ENCODE results near the gene SNX9.
"Not testable (repeated sequence)": the region's sequence is repeated elsewhere in the genome, so short reads cannot be mapped to it uniquely, and the experiment has no call there.

Gene SNX9

GRCh38 chr6:157839606-157840005, 16.6 kb downstream of the SNX9 start:
- no peak for DNase-seq (ENCODE audit: extremely low read depth, insufficient read length)
- Histone ChIP-seq H3K27me3 (replicated peaks; ENCODE audit: control insufficient read depth, insufficient read depth, low read length) (no peaks in the 10 kb centered on the region), H3K4me3 (replicated peaks; ENCODE audit: low read depth, low read length) (no peak overlapping the region), H3K36me3 (ENCODE audit: control insufficient read depth, insufficient read depth, low read length) (no peaks in the 10 kb centered on the region)
- TF ChIP-seq CTCF (IDR thresholded peaks at IDR 0.05; ENCODE audit: insufficient read depth, low read length, poor library complexity, severe bottlenecking), result no peak

- no peak overlapping the region for H3K4me3 ChIP-seq (replicated peaks; ENCODE audit: low read depth, low read length)
- no peaks in the 10 kb centered on the region for H3K27me3 ChIP-seq (replicated peaks; ENCODE audit: control insufficient read depth, insufficient read depth, low read length)
- DNase-seq (ENCODE audit: extremely low read depth, insufficient read length), result no peak
Observed at GRCh38 chr6:157840261-157840660, 17.2 kb downstream of the SNX9 start.

GRCh38 chr6:157840776-157841175, 17.7 kb downstream of the SNX9 start:
- Histone ChIP-seq H3K4me3 (replicated peaks; ENCODE audit: low read depth, low read length) (no peak overlapping the region; the same call in 1 of the 2 replicates), H3K36me3 (ENCODE audit: control insufficient read depth, insufficient read depth, low read length) (no peaks in the 10 kb centered on the region), H3K27me3 (replicated peaks; ENCODE audit: control insufficient read depth, insufficient read depth, low read length) (no peaks in the 10 kb centered on the region)
- TF ChIP-seq CTCF (IDR thresholded peaks at IDR 0.05; ENCODE audit: insufficient read depth, low read length, poor library complexity, severe bottlenecking), result no peak
- no peak for DNase-seq (ENCODE audit: extremely low read depth, insufficient read length)

More at GRCh38 chr6:157840261-157840660, 17.2 kb downstream of the SNX9 start:
- no peak for TF ChIP-seq CTCF (IDR thresholded peaks at IDR 0.05; ENCODE audit: insufficient read depth, low read length, poor library complexity, severe bottlenecking)
- H3K36me3 ChIP-seq (ENCODE audit: control insufficient read depth, insufficient read depth, low read length), result no peaks in the 10 kb centered on the region

- DNase-seq (ENCODE audit: extremely low read depth, insufficient read length), result peak; percentile 29
- no peak for TF ChIP-seq CTCF (IDR thresholded peaks at IDR 0.05; ENCODE audit: insufficient read depth, low read length, poor library complexity, severe bottlenecking)
- H3K36me3 ChIP-seq (ENCODE audit: control insufficient read depth, insufficient read depth, low read length), result no peaks in the 10 kb centered on the region
- no peaks in the 10 kb centered on the region for H3K27me3 ChIP-seq (replicated peaks; ENCODE audit: control insufficient read depth, insufficient read depth, low read length)
- no peak overlapping the region for H3K4me3 ChIP-seq (replicated peaks; ENCODE audit: low read depth, low read length)
Observed at GRCh38 chr6:157841211-157841840, 18.3 kb downstream of the SNX9 start.

- Histone ChIP-seq H3K27me3 (replicated peaks; ENCODE audit: control insufficient read depth, insufficient read depth, low read length) (no peaks in the 10 kb centered on the region), H3K4me3 (replicated peaks; ENCODE audit: low read depth, low read length) (no peak overlapping the region), H3K36me3 (ENCODE audit: control insufficient read depth, insufficient read depth, low read length) (no peaks in the 10 kb centered on the region)
- TF ChIP-seq CTCF (IDR thresholded peaks at IDR 0.05; ENCODE audit: insufficient read depth, low read length, poor library complexity, severe bottlenecking), result no peak
- no peak for DNase-seq (ENCODE audit: extremely low read depth, insufficient read length)
Observed at GRCh38 chr6:157842212-157842611, 19.2 kb downstream of the SNX9 start.

GRCh38 chr6:157844196-157844595, 21.1 kb downstream of the SNX9 start:
- not testable (repeated sequence) for H3K27me3 ChIP-seq (replicated peaks; ENCODE audit: control insufficient read depth, insufficient read depth, low read length); H3K36me3 ChIP-seq (ENCODE audit: control insufficient read depth, insufficient read depth, low read length); DNase-seq (ENCODE audit: extremely low read depth, insufficient read length); H3K4me3 ChIP-seq (replicated peaks; ENCODE audit: low read depth, low read length)
